Measurements from ENCODE around the gene FADS1. TPM values are rescaled to one million over a fixed set of nuclear protein-coding genes. Genes with fewer than 3 reads are reported as not detected.
A peak's percentile ranks its signal among the peaks of the same experiment; 100 is the strongest.

The FADS1 gene
- total and polyA plus RNA-seq, 2 donors from 2014 or later: 6.7 to 19.5 TPM

- no peak for TF ChIP-seq CTCF (IDR thresholded peaks at IDR 0.05; ENCODE audit: borderline replicate concordance, extremely low read depth, insufficient read depth)
- intact Hi-C loops (cut with DNase I): no loop called here
- H3K9me3 ChIP-seq (ENCODE audit: control insufficient read depth in 2 of 3, insufficient read depth in 1 of 3, low read length in 3 of 3): no peaks in the 10 kb centered on the region
- no peak overlapping the region for H3K4me3 ChIP-seq (ENCODE audit: low read length in 3 of 3)
- H3K27me3 ChIP-seq (ENCODE audit: control insufficient read depth, insufficient read depth, low read length): no peaks in the 10 kb centered on the region
- FAIRE-seq (no peak), DNase-seq (peak in 2 of 5 donors; percentile 32 to 59)
- H3K4me1 ChIP-seq (ENCODE audit: control insufficient read depth in 2 of 3, insufficient read depth in 2 of 3, low read depth in 1 of 3, low read length in 3 of 3): no peaks in the 10 kb centered on the region
- H3K36me3 ChIP-seq (ENCODE audit: control insufficient read depth in 2 of 3, insufficient read depth in 3 of 3, low read length in 3 of 3): no peaks in the 10 kb centered on the region
- H3K9ac ChIP-seq (ENCODE audit: low read length in 3 of 3): no peak overlapping the region
- H3K27ac ChIP-seq (ENCODE audit: low read depth in 2 of 2, low read length in 2 of 2): no peak overlapping the region
Observed at GRCh38 chr11:61764606-61765260, 52.1 kb downstream of the FADS1 start.

- H3K9me3 ChIP-seq (ENCODE audit: control insufficient read depth in 2 of 3, insufficient read depth in 1 of 3, low read length in 3 of 3): no peaks in the 10 kb centered on the region
- no peaks in the 10 kb centered on the region for H3K36me3 ChIP-seq (ENCODE audit: control insufficient read depth in 2 of 3, insufficient read depth in 3 of 3, low read length in 3 of 3)
- DNase-seq (no peak), FAIRE-seq (no peak)
- no peak overlapping the region for H3K9ac ChIP-seq (ENCODE audit: low read length in 3 of 3)
- no peak overlapping the region for H3K4me3 ChIP-seq (ENCODE audit: low read length in 3 of 3)
- no peaks in the 10 kb centered on the region for H3K27me3 ChIP-seq (ENCODE audit: control insufficient read depth, insufficient read depth, low read length)
- H3K4me1 ChIP-seq (ENCODE audit: control insufficient read depth in 2 of 3, insufficient read depth in 2 of 3, low read depth in 1 of 3, low read length in 3 of 3): no peaks in the 10 kb centered on the region
- intact Hi-C loops (cut with DNase I): no loop called here
- TF ChIP-seq CTCF (IDR thresholded peaks at IDR 0.05; ENCODE audit: borderline replicate concordance, extremely low read depth, insufficient read depth): no peak
- no peak overlapping the region for H3K27ac ChIP-seq (ENCODE audit: low read depth in 2 of 2, low read length in 2 of 2)
Observed at GRCh38 chr11:61763930-61764605, 52.7 kb downstream of the FADS1 start.

GRCh38 chr11:61762798-61763197, 54.0 kb downstream of the FADS1 start:
- Histone ChIP-seq H3K4me1 (ENCODE audit: control insufficient read depth in 2 of 3, insufficient read depth in 2 of 3, low read depth in 1 of 3, low read length in 3 of 3) (peaks cover 0 to under 1% (median 0%) of the 10 kb centered on the region in 3 donors), H3K9me3 (ENCODE audit: control insufficient read depth in 2 of 3, insufficient read depth in 1 of 3, low read length in 3 of 3) (no peaks in the 10 kb centered on the region), H3K27ac (ENCODE audit: low read depth in 2 of 2, low read length in 2 of 2) (no peak overlapping the region), H3K36me3 (ENCODE audit: control insufficient read depth in 2 of 3, insufficient read depth in 3 of 3, low read length in 3 of 3) (no peaks in the 10 kb centered on the region), H3K9ac (ENCODE audit: low read length in 3 of 3) (no peak overlapping the region), H3K4me3 (ENCODE audit: low read length in 3 of 3) (no peak overlapping the region), H3K27me3 (ENCODE audit: control insufficient read depth, insufficient read depth, low read length) (no peaks in the 10 kb centered on the region)
- FAIRE-seq (no peak), DNase-seq (no peak)
- intact Hi-C loops (cut with DNase I): no loop called here
- no peak for TF ChIP-seq CTCF (IDR thresholded peaks at IDR 0.05; ENCODE audit: borderline replicate concordance, extremely low read depth, insufficient read depth)
